Activated naive CD4-positive, alpha-beta T cell treated with anti-CD3 and anti-CD28 coated beads for 36 hours (primary cell): Measurements from ENCODE around the gene SRMS. TPM values are rescaled to one million over a fixed set of nuclear protein-coding genes. Genes with fewer than 3 reads are reported as not detected.
"Not testable (repeated sequence)": the region's sequence is repeated elsewhere in the genome, so short reads cannot be mapped to it uniquely, and the experiment has no call there.

ENCODE experiments used
- CTCF ChIA-PET: fragments of 350-600 bp; sonication (Branson Sonifier 250); formaldehyde crosslinking; loops from one replicate; lab custom pipeline; 2021; ENCODE audit warnings: antibody characterized with exemption; lab: Charles Lee
- DNase-seq: peaks from one replicate; pipeline ENCODE4 v3.0.0-alpha.2; 2020
- H3K27ac Mint-ChIP-seq: one replicate; pipeline ENCODE4 v1.8.0; 2021; ENCODE audit warnings: mild to moderate bottlenecking, mixed read lengths
- H3K27me3 Mint-ChIP-seq: one replicate; pipeline ENCODE4 v1.8.0; 2021; ENCODE audit warnings: low read depth, mixed read lengths
- H3K36me3 Mint-ChIP-seq: one replicate; pipeline ENCODE4 v1.8.0; 2021; ENCODE audit warnings: low read depth, mixed read lengths
- H3K4me1 Mint-ChIP-seq: one replicate; pipeline ENCODE4 v1.8.0; 2021; ENCODE audit warnings: low read depth, mixed read lengths
- H3K4me3 Mint-ChIP-seq: one replicate; pipeline ENCODE4 v1.8.0; 2021; ENCODE audit warnings: mild to moderate bottlenecking, moderate library complexity, mixed read lengths
- H3K9me3 Mint-ChIP-seq: one replicate; pipeline ENCODE4 v1.8.0; 2021; ENCODE audit warnings: mixed read lengths
- intact Hi-C: fragments of 100-400 bp; cut with micrococcal nuclease; formaldehyde crosslinking; loops from one replicate; pipeline ENCODE4 v1.15.1; 2023
- total RNA-seq, 2 experiments: library from RNA; stranded (reverse); gene quantifications; one replicate each; pipeline ENCODE4 v1.2.3, GENCODE V29; 2021

SRMS gene
- total RNA-seq, 2 experiments from 2014 or later, result not detected

DNA sequence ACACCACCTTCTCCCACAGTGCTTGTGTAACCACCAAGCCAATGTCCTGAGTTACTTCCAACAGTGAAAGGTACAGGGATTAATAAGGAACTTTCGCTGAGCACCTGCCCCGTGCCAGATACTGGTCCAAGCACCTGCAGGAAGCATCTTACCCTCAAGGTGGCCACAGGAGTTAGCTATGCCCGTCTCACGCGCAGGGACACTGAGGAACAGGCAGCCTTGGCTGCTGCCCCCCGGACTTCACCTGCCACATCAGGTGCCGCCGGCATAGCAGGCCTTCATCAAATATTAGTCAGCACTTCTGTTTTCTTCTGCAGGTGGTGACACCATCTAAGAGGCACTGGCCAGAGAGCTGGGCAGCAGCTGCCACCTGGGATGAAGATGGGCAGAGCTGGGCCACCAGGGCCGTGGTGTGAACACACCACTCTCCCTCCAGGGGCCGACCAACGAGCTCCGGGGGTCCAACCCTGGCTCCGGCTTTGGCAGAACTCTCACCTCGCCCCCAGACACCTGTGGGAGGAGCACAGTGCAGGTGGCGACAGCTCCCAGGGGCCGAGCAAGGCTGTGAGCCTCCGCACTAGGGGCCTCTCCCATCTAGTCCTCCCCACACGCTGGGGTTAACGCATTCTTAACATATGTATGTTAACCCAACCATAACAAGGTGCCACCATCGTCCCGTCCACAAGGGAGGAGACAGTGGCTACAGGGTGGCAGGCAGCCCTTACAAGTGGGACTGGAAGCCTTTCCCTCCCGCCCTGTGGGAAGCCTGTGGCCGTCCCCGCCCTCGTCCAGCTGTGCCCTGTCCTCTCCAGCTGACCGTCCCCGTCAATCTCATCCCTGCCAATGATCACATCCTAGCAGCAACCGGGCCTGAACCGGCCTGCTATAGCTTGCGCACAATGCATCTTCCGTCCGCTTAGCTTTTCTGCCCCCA, 29.9 kb downstream of the SRMS start:
- no peak for DNase-seq
- peaks cover 5% of the 10 kb centered on the region for H3K4me1 Mint-ChIP-seq
- no peak overlapping the region for H3K27ac Mint-ChIP-seq
- CTCF ChIA-PET, result interaction anchor here (1.4 kb wide), 1 partner anchor 21 kb away, joined by 3 read pairs; no protein-coding TSS in a partner anchor
- H3K27me3 Mint-ChIP-seq, result peaks cover 10% of the 10 kb centered on the region
- H3K9me3 Mint-ChIP-seq, result peaks cover 4% of the 10 kb centered on the region
- H3K4me3 Mint-ChIP-seq, result no peak overlapping the region
- peaks cover 7% of the 10 kb centered on the region for H3K36me3 Mint-ChIP-seq
- intact Hi-C loops, result no loop called here

DNA sequence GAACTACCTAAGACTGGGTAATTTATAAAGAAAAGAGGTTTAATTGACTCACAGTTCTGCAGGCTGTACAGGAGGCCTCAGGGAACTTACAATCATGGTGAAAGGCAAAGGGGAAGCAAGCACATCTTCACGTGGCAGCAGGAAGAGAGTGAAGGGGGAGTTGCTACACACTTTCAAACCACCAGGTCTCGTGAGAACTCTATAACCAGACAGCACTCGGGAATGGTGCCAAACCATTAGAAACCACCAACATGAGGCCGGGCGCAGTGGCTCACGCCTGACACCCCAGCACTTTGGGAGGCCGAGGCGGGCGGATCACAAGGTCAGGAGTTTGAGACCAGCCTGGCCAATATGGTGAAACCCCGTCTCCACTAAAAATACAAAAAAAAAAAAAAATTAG, 33.0 kb downstream of the SRMS start:
- H3K4me3 Mint-ChIP-seq, CTCF ChIA-PET, H3K9me3 Mint-ChIP-seq, H3K4me1 Mint-ChIP-seq, DNase-seq, H3K27ac Mint-ChIP-seq, intact Hi-C loops, H3K36me3 Mint-ChIP-seq: not testable (repeated sequence)
- H3K27me3 Mint-ChIP-seq, result peaks cover 23% of the 10 kb centered on the region

DNA sequence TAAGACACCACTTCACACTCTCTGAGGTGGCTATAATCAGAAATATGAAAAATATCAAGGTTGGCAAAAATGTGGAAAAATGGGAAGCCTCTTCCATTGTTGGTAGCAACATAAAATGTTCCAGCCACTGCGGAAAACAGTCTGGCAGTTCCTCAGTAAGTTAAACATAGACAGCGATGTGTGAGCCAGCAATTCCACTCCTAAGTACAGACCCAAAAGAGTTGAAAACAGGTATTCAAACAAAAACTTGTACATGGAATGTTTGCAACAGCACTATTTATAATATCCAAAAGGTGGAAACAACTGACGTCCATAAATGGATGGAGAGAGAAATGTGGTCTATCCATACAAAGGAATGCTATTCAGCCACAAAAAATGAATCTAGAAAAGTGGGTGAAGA, 34.3 kb downstream of the SRMS start:
- H3K9me3 Mint-ChIP-seq, result peaks cover 2% of the 10 kb centered on the region
- intact Hi-C loops, result no loop called here
- no peak for DNase-seq
- no peak overlapping the region for H3K27ac Mint-ChIP-seq
- no peak overlapping the region for H3K4me3 Mint-ChIP-seq
- H3K36me3 Mint-ChIP-seq, result no peaks in the 10 kb centered on the region
- no peaks in the 10 kb centered on the region for H3K4me1 Mint-ChIP-seq
- peaks cover 28% of the 10 kb centered on the region for H3K27me3 Mint-ChIP-seq
- CTCF ChIA-PET, result no interaction called here

- Mint-ChIP-seq H3K27me3 (peaks cover 36% of the 10 kb centered on the region), H3K4me3 (no peak overlapping the region), H3K4me1 (no peaks in the 10 kb centered on the region), H3K27ac (no peak overlapping the region), H3K9me3 (peaks cover 9% of the 10 kb centered on the region), H3K36me3 (no peaks in the 10 kb centered on the region)
- DNase-seq, result no peak
- intact Hi-C loops, result no loop called here
- CTCF ChIA-PET, result interaction anchor here (3.6 kb wide), 1 partner anchor 13 kb away, joined by 18 read pairs; no protein-coding TSS in a partner anchor
These were observed 38.4 kb downstream of the SRMS start for GRCh38 chr20:63509088-63509564.

DNA sequence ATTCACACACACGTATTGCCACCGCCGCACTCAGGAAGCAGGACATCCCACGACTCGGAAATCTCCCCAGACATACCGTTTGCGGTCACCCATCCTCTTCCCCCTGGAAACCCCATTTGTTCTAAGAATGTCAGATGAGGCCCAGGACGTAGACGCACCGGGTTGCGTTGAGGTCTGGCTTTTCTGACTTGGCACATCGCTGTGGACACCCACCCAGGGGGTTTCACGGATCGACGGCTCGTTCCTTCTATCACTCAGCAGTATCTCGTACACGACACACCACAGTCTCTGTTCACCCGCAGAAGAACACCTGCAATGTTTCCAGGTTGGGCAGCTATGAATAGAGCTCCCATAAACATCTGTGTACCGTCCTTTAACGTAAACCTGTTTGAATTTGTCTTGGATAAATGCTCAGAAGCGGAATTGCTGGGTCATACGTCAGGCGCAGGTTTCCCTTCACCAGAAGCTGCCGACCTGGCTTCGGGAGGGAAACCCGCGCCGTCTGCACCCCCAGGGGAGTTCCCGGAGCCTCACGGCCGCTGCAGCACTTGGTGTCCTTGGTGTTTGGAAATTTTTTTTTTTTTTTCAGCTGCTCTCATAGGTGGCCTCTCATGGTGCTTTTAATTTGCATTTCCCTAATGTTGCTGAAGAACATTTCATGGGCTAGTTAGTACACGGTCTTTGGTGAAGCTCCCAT, 39.3 kb downstream of the SRMS start:
- H3K27ac Mint-ChIP-seq, result no peak overlapping the region
- H3K36me3 Mint-ChIP-seq, result no peaks in the 10 kb centered on the region
- no peaks in the 10 kb centered on the region for H3K4me1 Mint-ChIP-seq
- intact Hi-C loops, result no loop called here
- no peak overlapping the region for H3K4me3 Mint-ChIP-seq
- H3K9me3 Mint-ChIP-seq, result peaks cover 9% of the 10 kb centered on the region
- peaks cover 33% of the 10 kb centered on the region for H3K27me3 Mint-ChIP-seq
- no peak for DNase-seq
- CTCF ChIA-PET, result interaction anchor here (0.9 to 3.6 kb wide), 2 partner anchors 12 to 29 kb away, joined by 3 to 18 read pairs; partner anchors contain the start of gene PTK6

GRCh38 chr20:63507083-63507743, 40.3 kb downstream of the SRMS start:
- Mint-ChIP-seq H3K27me3 (peaks cover 29% of the 10 kb centered on the region), H3K9me3 (peaks cover 9% of the 10 kb centered on the region), H3K36me3 (no peaks in the 10 kb centered on the region), H3K4me3 (no peak overlapping the region), H3K4me1 (no peaks in the 10 kb centered on the region), H3K27ac (no peak overlapping the region)
- CTCF ChIA-PET, result interaction anchor here (0.9 to 3.6 kb wide), 2 partner anchors 11 to 30 kb away, joined by 3 to 18 read pairs; partner anchors contain the start of gene PTK6
- DNase-seq, result no peak
- intact Hi-C loops, result no loop called here

DNA sequence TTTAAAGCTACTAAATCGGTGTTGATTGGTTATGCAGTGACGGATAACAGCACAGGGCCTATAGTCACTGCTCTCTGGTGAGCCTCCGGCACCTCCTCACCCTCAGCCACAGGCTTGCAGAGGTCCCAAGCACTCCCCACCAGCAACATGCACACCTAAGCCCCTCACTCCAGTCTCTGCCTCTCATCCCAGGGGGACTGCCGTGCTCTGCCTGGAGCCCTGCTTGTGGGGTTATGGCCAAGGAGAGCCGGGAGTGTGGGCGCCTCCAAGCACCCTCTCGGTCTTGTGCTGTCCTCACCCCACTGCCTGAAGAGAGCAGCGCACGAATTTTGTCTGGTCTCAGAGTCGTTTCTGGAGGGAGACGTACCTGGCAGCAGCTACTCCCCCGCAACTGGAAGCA, 41.8 kb downstream of the SRMS start:
- H3K36me3 Mint-ChIP-seq, result no peaks in the 10 kb centered on the region
- intact Hi-C loops, result no loop called here
- no peak overlapping the region for H3K27ac Mint-ChIP-seq
- peaks cover 30% of the 10 kb centered on the region for H3K27me3 Mint-ChIP-seq
- CTCF ChIA-PET, result no interaction called here
- H3K9me3 Mint-ChIP-seq, result peaks cover 9% of the 10 kb centered on the region
- H3K4me1 Mint-ChIP-seq, result no peaks in the 10 kb centered on the region
- H3K4me3 Mint-ChIP-seq, result no peak overlapping the region
- DNase-seq, result no peak

DNA sequence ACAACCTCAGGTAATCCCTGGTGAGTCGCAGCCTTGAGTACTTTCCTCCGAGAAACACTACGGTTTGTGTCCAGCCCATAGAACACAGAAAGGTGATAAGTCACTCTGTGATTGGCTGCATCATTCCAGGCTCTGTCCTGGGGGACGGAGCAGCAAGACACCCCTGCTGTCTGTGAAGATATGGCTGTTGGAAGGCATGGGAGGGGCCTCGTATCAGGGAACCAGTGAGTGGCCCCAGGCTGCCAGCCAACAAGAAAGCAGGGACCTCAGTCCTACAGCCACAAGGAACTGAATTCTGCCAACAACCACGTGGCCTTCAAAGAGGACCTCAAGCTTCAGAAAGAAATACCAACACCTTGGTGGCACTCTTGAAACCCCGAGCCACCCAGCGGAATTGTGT, 42.3 kb downstream of the SRMS start:
- Mint-ChIP-seq H3K9me3 (peaks cover 9% of the 10 kb centered on the region), H3K27ac (no peak overlapping the region), H3K4me3 (no peak overlapping the region), H3K36me3 (no peaks in the 10 kb centered on the region), H3K27me3 (peaks cover 28% of the 10 kb centered on the region), H3K4me1 (no peaks in the 10 kb centered on the region)
- no peak for DNase-seq
- CTCF ChIA-PET, result no interaction called here
- intact Hi-C loops, result no loop called here

DNA sequence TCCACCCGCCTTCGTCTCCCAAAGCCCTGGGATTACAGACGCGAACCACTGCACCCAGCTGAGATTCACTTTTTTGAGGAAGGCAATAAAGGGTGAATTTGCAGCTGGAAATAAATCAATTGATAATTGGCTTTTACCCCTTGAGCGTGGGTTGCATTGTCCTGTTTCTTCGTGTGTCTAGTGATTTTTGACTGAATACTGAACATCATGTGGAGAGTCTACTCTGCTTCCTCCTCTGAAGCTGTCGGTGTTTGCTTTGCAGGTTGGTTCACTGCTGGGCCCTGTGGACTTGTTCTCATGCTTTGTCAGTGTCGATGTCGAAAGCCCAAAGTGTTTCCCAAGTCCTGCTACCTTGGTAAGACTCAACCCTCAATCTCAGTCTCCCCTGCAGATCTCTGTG, 42.9 kb downstream of the SRMS start:
- CTCF ChIA-PET, result no interaction called here
- H3K27ac Mint-ChIP-seq, result no peak overlapping the region
- intact Hi-C loops, result no loop called here
- no peaks in the 10 kb centered on the region for H3K4me1 Mint-ChIP-seq
- H3K27me3 Mint-ChIP-seq, result peaks cover 24% of the 10 kb centered on the region
- H3K9me3 Mint-ChIP-seq, result peaks cover 9% of the 10 kb centered on the region
- no peak overlapping the region for H3K4me3 Mint-ChIP-seq
- H3K36me3 Mint-ChIP-seq, result no peaks in the 10 kb centered on the region
- DNase-seq, result no peak

GRCh38 chr20:63503524-63503923, 44.0 kb downstream of the SRMS start:
- CTCF ChIA-PET, result interaction anchor here (0.6 to 0.7 kb wide), 2 partner anchors 40 to 290 kb away, joined by 3 to 7 read pairs; no protein-coding TSS in a partner anchor

DNA sequence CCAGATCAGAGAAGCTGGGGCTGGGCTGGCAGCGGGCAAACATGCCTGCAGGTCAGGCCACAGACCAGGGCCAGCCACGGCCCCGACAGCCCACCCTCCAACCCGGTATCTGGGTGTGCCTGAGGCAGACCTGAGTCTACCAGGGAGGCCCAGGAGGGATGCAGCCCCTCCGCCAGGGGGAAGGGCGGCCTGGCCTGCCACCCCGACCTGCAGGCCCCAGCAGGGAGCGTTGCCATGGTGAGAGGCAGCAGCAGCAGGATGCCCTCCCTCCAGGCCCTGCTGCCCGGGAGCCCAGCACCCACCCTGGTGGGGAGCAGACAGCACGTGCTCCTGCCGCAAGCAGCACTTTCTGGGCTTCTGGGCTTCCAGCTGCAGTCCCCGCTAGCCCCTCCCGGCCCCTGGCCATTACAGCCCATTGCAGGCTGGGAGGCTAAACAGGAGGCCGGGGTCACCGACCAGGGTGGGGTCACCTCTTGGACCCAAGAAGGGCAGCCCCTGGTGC, 44.8 kb downstream of the SRMS start:
- Mint-ChIP-seq H3K27ac (no peak overlapping the region), H3K9me3 (peaks cover 9% of the 10 kb centered on the region), H3K4me3 (no peak overlapping the region), H3K4me1 (peaks cover 1% of the 10 kb centered on the region), H3K27me3 (peaks cover 13% of the 10 kb centered on the region), H3K36me3 (no peaks in the 10 kb centered on the region)
- intact Hi-C loops, result no loop called here
- DNase-seq, result no peak
- CTCF ChIA-PET, result no interaction called here

More at GRCh38 chr20:63503524-63503923, 44.0 kb downstream of the SRMS start:
- no peaks in the 10 kb centered on the region for H3K36me3 Mint-ChIP-seq
- no peaks in the 10 kb centered on the region for H3K4me1 Mint-ChIP-seq
- intact Hi-C loops, result no loop called here
- peaks cover 9% of the 10 kb centered on the region for H3K9me3 Mint-ChIP-seq
- no peak overlapping the region for H3K27ac Mint-ChIP-seq
- H3K4me3 Mint-ChIP-seq, result no peak overlapping the region
- H3K27me3 Mint-ChIP-seq, result peaks cover 18% of the 10 kb centered on the region
- DNase-seq, result no peak
